Activated T-cell treated with anti-CD3 and anti-CD28 coated beads, Interleukin-2, amount 50 U/mL, for 72 hours (primary cell): ENCODE results near the gene PDE7B. TPM values are rescaled to one million over a fixed set of nuclear protein-coding genes. Genes with fewer than 3 reads are reported as not detected.
A peak's percentile ranks its signal among the peaks of the same experiment; 100 is the strongest.

Experiments used
- ATAC-seq, 2 donors: fragments of 150-1000 bp; cut with Tn5 transposase; replicated peaks in 1 of 2; 2 replicates each; pipeline ENCODE4 v1.10.0; 2021; ENCODE audit warnings: moderate library complexity in 2 of 2, mild to moderate bottlenecking in 1 of 2
- DNase-seq, 2 donors: peaks; one replicate each; pipeline ENCODE4 v3.0.0; 2021 to 2022; ENCODE audit warnings: mixed read lengths in 1 of 2
- H3K27ac Mint-ChIP-seq: one replicate; pipeline ENCODE4 v1.8.0; 2022; ENCODE audit warnings: mild to moderate bottlenecking, moderate library complexity, mixed read lengths
- H3K27me3 Mint-ChIP-seq: one replicate; pipeline ENCODE4 v1.8.0; 2022; ENCODE audit warnings: low read depth, mixed read lengths
- H3K36me3 Mint-ChIP-seq, 2 donors: one replicate each; pipeline ENCODE4 v1.8.0; 2022; ENCODE audit warnings: mixed read lengths in 2 of 2, mild to moderate bottlenecking in 1 of 2; ENCODE audit not compliant: insufficient read depth in 2 of 2
- H3K4me1 Mint-ChIP-seq: one replicate; pipeline ENCODE4 v1.8.0; 2022; ENCODE audit warnings: low read depth, mixed read lengths
- H3K4me3 Mint-ChIP-seq, 2 donors: one replicate each; pipeline ENCODE4 v1.8.0; 2022; ENCODE audit warnings: mild to moderate bottlenecking in 2 of 2, mixed read lengths in 2 of 2, moderate library complexity in 2 of 2
- H3K9me3 Mint-ChIP-seq, 2 donors: one replicate each; pipeline ENCODE4 v1.8.0; 2022; ENCODE audit warnings: mixed read lengths in 2 of 2
- total RNA-seq, 2 donors: library from RNA; stranded (reverse); gene quantifications; one replicate each; pipeline ENCODE4 v1.2.3, GENCODE V29; 2022

The PDE7B gene
- total RNA-seq, 2 donors from 2014 or later, result 1.00 to 4.2 TPM

DNA sequence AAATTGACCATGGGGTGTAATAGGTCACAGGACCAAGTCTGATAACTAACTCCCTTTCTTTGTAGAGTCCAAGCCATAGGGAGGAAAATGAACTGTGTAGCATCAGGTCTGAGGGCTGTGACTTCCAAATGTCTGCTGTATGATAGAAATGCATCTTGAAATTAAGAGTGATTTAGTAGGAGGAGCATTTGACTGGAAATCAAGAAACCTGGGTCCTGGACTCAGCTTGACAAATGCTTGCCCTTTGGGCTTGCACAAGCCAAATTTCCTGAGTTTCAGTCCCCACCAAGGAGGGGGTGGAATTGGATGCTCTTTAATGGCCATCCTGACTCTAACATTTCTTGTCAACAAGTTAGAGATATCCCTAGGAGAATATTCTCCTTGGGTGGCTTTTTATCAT lies 187.0 kb downstream of the PDE7B start:
- ATAC-seq, result no peak
- peak overlapping the region in 1 of 2 donors; percentile 53 for H3K4me3 Mint-ChIP-seq
- H3K27ac Mint-ChIP-seq, result no peak overlapping the region
- H3K27me3 Mint-ChIP-seq, result no peaks in the 10 kb centered on the region
- H3K9me3 Mint-ChIP-seq, result no peaks in the 10 kb centered on the region
- H3K36me3 Mint-ChIP-seq, result no peaks in the 10 kb centered on the region
- DNase-seq, result no peak
- H3K4me1 Mint-ChIP-seq, result peaks cover 22% of the 10 kb centered on the region

DNA sequence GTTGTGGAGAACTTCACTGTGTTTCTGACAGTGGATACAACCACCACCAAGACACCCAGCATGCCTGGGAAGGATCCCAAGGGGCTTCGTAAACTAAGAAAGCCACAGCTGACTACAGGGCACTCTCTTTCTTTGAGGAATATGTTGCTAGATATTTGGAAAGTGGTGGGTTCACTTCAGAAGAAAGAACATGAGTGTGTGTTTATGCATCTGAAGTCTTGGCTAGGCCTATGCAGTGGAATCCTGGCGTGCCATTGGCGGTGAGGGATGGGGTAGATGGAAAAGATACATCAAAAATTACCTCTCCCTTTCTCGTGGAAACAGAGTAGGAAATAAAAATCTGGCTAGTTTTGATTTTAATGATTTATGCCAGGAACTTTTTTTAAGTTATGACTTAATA lies 187.7 kb downstream of the PDE7B start:
- Mint-ChIP-seq H3K36me3 (no peaks in the 10 kb centered on the region), H3K4me1 (peaks cover 22% of the 10 kb centered on the region), H3K4me3 (no peak overlapping the region), H3K27me3 (no peaks in the 10 kb centered on the region), H3K27ac (no peak overlapping the region), H3K9me3 (no peaks in the 10 kb centered on the region)
- DNase-seq (no peak), ATAC-seq (no peak)

DNA sequence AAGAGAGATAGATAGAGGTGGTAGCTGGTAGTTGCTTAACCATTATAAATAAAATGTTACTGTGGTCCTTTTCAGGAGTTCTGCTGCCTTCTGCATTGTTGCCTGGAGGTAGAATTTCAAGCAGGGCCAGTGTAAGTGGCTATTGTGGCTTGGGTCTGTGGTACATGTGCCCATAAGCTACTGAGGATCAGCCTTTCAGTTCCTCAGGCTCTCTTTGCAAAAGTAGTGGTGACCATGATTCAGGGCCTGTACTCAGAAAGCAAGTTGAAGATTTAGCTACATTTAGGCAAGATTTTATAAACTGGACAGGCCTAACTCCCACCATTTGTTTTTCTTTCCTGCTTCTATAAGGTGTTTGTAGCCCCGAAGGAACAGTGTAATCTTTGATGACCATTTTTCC lies 199.0 kb downstream of the PDE7B start:
- ATAC-seq (no peak), DNase-seq (no peak)

DNA sequence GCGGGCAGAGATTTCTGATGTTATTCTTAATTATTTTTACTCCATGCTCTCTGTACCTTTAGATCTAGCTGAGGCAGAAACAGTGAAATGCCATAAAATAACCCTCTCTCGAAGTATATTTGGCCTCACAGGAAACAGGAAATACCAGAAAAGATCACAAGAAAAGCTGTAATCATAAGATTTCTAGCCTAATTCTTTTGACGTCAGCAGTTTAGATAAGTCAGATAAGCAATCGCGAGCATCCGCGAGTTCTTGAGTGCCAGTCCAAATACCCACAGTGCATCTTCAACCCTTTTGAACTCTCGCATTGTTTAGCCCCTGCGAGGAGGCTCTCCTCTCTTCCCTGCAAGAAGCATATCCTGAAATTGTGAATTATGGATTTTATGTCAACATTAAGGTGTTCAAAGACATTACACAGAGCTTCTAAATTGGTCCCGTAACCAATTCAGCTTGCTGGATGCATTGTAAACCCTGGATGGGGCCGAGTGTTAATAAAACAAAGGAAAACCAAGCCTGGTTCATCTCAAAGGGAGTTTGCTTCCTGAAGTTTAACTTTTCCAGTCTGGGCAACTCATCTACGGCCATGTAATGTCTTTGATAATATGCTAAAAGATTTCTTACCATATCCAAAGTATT lies 199.8 kb downstream of the PDE7B start:
- H3K4me1 Mint-ChIP-seq, result peaks cover 21% of the 10 kb centered on the region
- H3K27ac Mint-ChIP-seq, result peak overlapping the region; percentile 69
- no peak for DNase-seq
- no peak for ATAC-seq
- H3K27me3 Mint-ChIP-seq, result no peaks in the 10 kb centered on the region
- peak overlapping the region; percentile 30 to 42 for H3K4me3 Mint-ChIP-seq
- no peaks in the 10 kb centered on the region for H3K36me3 Mint-ChIP-seq
- H3K9me3 Mint-ChIP-seq, result peaks cover 0 to 1% of the 10 kb centered on the region in 2 donors

More for the DNA sequence above, 199.0 kb downstream of the PDE7B start:
- H3K27ac Mint-ChIP-seq, result no peak overlapping the region
- H3K27me3 Mint-ChIP-seq, result no peaks in the 10 kb centered on the region
- H3K4me1 Mint-ChIP-seq, result peaks cover 21% of the 10 kb centered on the region
- peaks cover 0 to 1% of the 10 kb centered on the region in 2 donors for H3K9me3 Mint-ChIP-seq
- no peaks in the 10 kb centered on the region for H3K36me3 Mint-ChIP-seq
- no peak overlapping the region for H3K4me3 Mint-ChIP-seq

DNA sequence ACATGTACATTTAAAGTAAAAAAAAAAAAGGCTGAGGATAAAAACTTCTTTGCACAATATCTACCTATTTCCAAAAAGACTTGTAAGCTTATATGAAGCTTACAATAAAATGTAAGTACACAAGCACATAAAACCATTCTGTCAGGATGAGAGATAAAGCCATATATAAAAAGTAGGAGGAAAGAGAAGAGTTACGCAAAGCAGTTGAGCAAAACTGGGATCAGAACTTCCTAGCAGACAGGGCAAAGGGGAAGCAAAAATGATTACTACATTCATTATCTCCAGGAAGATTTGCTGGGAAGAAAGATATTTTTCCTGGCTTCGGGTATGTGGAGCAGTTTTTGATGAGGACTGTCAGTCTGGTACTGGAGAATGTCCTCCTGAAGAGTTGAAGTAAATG lies 200.5 kb downstream of the PDE7B start:
- DNase-seq (no peak), ATAC-seq (no peak)
- Mint-ChIP-seq H3K27ac (no peak overlapping the region), H3K4me3 (no peak overlapping the region), H3K36me3 (no peaks in the 10 kb centered on the region), H3K9me3 (peaks cover 0 to 1% of the 10 kb centered on the region in 2 donors), H3K4me1 (peaks cover 21% of the 10 kb centered on the region), H3K27me3 (no peaks in the 10 kb centered on the region)

DNA sequence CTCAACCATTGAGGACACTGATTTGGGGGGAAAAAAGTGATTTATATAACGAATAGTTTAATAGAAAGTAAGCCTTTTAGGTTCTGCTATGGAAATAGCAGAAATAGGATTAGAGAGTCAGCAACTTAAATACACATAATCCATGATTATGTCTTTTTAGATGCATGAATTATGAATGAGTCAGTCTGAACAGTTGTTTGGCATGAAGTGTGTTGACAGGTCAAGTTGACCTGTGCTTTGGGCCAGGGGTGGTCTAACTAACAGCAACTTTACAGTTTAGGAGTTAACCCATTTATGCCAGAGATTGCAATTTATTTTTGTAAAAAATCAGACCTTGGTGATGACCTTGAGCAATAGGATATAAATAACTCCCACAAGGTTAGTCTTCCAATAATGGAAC lies 207.4 kb downstream of the PDE7B start:
- Mint-ChIP-seq H3K27ac (no peak overlapping the region), H3K36me3 (no peaks in the 10 kb centered on the region), H3K4me3 (no peak overlapping the region), H3K27me3 (peaks cover 8% of the 10 kb centered on the region), H3K9me3 (no peaks in the 10 kb centered on the region), H3K4me1 (no peaks in the 10 kb centered on the region)
- DNase-seq (no peak), ATAC-seq (no peak)

DNA sequence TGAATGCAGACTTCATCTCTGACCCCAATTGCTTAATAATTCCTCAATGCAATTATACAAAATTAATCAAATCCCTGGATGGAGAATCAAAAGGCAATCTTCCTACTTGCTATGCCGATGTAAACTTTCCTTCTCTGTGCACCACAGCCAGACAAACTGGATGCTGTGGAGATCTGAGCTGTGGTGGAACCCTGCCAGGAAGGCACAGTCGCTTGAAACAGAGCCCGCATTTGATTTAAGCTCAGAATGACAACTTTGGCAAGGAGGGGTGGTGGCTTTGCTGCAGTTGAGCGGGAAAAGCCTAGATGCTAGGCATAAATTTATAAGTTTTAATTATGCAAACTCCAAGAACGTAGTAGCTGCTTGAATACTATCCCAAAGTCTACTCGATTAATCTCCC lies 207.8 kb downstream of the PDE7B start:
- DNase-seq (no peak), ATAC-seq (no peak)
- Mint-ChIP-seq H3K9me3 (no peaks in the 10 kb centered on the region), H3K4me3 (no peak overlapping the region), H3K27ac (no peak overlapping the region), H3K27me3 (peaks cover 8% of the 10 kb centered on the region), H3K4me1 (no peaks in the 10 kb centered on the region), H3K36me3 (no peaks in the 10 kb centered on the region)

DNA sequence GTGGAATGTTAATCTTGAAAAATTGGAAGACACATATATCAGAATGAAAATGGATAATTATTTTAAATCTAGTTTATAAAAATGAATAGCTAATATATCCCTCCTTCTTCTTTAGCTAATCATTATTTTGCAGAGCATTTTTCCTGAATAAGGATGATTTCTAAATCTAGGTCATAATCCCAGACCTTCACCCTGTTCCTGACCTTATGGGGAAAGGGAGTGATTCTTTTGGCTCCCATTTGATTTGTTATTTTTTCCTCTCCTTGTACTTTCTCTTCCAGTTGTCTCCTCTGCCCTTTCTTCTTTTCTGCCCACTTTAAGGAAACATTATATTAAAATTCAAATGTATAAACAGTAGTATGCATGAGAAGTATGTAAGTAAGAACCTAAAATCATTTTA lies 208.6 kb downstream of the PDE7B start:
- Mint-ChIP-seq H3K4me3 (no peak overlapping the region), H3K9me3 (no peaks in the 10 kb centered on the region), H3K4me1 (no peaks in the 10 kb centered on the region), H3K27me3 (peaks cover 8% of the 10 kb centered on the region), H3K27ac (no peak overlapping the region), H3K36me3 (no peaks in the 10 kb centered on the region)
- DNase-seq (no peak), ATAC-seq (no peak)

DNA sequence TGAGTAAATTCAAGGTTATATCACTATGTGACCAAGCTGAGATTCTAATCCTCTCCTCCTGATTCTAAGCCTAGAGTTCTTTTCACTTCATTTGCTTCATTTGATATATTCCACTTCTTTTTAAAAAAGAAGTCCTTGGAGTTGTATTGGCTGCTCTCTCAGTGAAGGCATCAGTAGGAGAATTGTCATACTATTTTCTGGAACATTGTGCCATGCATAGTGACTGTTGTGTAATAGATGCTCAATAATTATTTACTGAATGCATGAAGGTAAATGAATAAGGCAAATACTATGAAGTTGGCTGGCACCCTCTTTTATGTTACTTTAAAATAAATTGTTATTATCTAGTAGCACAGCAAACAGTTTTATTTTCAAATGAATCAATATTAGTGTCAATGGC lies 209.3 kb downstream of the PDE7B start:
- Mint-ChIP-seq H3K27ac (no peak overlapping the region), H3K27me3 (peaks cover 8% of the 10 kb centered on the region), H3K4me1 (no peaks in the 10 kb centered on the region), H3K36me3 (no peaks in the 10 kb centered on the region), H3K9me3 (no peaks in the 10 kb centered on the region), H3K4me3 (no peak overlapping the region)
- ATAC-seq (no peak), DNase-seq (no peak)

DNA sequence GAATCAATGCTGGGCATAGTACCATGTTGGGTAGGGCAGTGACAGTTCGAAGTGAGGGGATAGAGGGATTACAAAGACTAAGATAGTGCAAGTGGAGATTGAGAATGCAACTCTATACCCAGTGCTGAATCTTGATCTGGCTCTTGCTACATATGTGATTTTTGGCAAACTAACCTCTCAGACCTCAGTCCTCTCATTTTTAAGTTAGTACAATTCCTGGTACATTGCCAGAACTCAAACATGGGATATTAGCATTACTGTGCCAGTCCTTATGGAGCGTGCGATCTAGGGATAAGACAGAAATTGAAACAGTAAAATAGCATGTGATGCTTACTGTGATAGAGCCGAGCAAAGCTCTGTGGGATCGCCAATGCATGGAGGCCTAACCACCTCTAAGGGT lies 210.2 kb downstream of the PDE7B start:
- H3K36me3 Mint-ChIP-seq, result no peaks in the 10 kb centered on the region
- H3K27me3 Mint-ChIP-seq, result peaks cover 8% of the 10 kb centered on the region
- no peak for ATAC-seq
- H3K9me3 Mint-ChIP-seq, result no peaks in the 10 kb centered on the region
- no peaks in the 10 kb centered on the region for H3K4me1 Mint-ChIP-seq
- DNase-seq, result no peak
- no peak overlapping the region for H3K4me3 Mint-ChIP-seq
- H3K27ac Mint-ChIP-seq, result no peak overlapping the region

DNA sequence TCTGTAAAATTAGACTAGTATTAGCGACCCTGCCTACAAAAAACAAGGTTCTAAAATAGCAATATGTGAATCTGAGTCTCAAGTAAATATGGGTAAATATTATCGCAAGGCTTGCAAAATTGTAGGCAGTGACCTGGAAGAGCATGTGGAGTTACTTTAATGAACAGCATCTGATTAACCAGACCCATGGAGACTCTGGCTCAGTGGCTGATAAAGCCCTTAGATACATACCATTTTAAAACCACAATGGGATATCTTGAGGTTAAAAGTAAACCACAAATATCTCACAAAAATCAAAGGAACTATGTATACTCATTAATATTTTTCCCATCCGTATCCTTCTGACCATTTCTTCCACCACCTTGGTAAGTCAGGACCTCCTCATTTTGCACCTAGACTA lies 211.6 kb downstream of the PDE7B start:
- Mint-ChIP-seq H3K27me3 (peaks cover 6% of the 10 kb centered on the region), H3K36me3 (no peaks in the 10 kb centered on the region), H3K4me1 (no peaks in the 10 kb centered on the region), H3K27ac (no peak overlapping the region), H3K4me3 (no peak overlapping the region), H3K9me3 (no peaks in the 10 kb centered on the region)
- no peak for DNase-seq
- no peak for ATAC-seq

DNA sequence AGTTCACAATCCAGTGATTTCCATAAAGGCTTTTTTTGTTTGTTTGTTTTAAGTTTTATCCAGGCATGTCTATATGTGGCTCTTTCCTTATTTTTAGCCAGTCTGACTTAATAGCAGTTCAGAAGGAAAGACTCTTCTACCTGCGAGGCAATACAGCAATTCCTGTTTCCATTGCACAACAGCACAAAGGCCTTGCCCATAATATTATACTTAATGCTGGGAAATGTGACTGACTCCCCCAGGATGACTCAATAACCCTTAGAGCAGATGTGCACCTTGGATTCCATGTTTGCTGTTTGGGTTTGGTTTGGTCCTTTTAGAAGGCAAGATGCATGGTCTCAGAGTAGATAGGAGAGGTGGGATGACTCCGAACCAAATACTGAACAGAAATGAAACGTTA lies 214.5 kb downstream of the PDE7B start:
- Mint-ChIP-seq H3K27me3 (no peaks in the 10 kb centered on the region), H3K36me3 (no peaks in the 10 kb centered on the region), H3K4me1 (no peaks in the 10 kb centered on the region), H3K9me3 (no peaks in the 10 kb centered on the region), H3K4me3 (no peak overlapping the region), H3K27ac (no peak overlapping the region)
- ATAC-seq (no peak), DNase-seq (no peak)

DNA sequence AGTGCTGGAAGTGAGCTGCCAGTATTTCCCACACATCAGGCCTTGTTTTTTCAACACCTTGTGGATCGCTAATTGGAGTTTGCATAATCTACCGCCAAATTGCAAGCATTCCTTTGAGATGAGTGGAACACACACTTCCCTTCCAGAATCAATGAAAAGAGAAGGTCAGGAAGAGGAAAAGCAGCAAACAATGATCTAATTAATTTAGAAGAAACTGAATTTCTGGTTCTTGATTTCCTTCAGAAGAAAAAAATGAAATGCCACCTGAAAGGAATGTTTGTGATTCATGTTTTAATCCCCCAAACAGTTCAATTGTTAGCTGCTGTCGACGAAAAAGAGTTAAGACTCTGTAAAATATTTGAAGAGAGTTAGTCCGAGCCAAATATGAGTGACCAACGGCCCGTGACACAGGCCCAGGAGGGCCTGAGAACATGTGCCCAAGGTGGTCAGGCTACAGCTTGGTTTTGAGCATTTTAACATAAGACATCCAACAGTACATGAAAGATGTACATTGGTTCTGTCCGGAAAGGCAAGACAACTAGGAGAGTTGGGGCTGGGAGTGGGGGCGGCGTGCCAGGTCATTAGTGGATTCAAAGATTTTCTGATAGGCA lies 216.3 kb downstream of the PDE7B start:
- H3K27ac Mint-ChIP-seq, result no peak overlapping the region
- H3K9me3 Mint-ChIP-seq, result no peaks in the 10 kb centered on the region
- no peaks in the 10 kb centered on the region for H3K27me3 Mint-ChIP-seq
- H3K36me3 Mint-ChIP-seq, result no peaks in the 10 kb centered on the region
- no peaks in the 10 kb centered on the region for H3K4me1 Mint-ChIP-seq
- H3K4me3 Mint-ChIP-seq, result no peak overlapping the region
- ATAC-seq, result no peak
- DNase-seq, result no peak

DNA sequence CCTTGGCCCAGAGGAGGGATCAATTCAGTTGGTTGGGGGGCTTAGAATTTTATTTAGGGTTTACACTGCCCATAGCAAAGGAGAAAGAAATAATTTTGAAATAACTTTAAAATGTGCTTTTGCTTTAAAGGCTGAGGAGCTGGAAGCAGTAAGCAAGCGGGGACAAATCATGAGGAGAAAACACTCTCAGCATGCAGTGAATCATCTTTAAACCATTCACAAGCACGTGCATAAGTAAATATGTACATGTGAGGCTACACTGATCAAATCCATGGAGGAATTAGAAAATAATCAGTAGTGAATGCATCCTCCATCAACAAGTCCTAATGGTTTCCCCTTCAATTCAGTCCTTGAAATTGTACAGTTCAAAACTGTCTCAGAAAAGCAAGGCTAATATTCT lies 217.6 kb downstream of the PDE7B start:
- Mint-ChIP-seq H3K36me3 (no peaks in the 10 kb centered on the region), H3K27ac (no peak overlapping the region), H3K4me3 (no peak overlapping the region), H3K4me1 (no peaks in the 10 kb centered on the region), H3K9me3 (no peaks in the 10 kb centered on the region), H3K27me3 (no peaks in the 10 kb centered on the region)
- ATAC-seq (no peak), DNase-seq (no peak)
